HL-60 (cell line): ENCODE data around the gene POLE.

Experiments
- DNase-seq, 2 experiments: peaks; one replicate each; pipeline ENCODE4 v3.0.0-alpha.2; 2010 to 2020; ENCODE audit warnings: low read depth in 1 of 2, low spot score in 1 of 2
- H3K27ac ChIP-seq: fragments of 250-450 bp; sonication (Bioruptor Pico); replicated peaks from 2 replicates; pipeline ENCODE4 v1.5.1; 2020; ENCODE audit warnings: mild to moderate bottlenecking, moderate library complexity
- H3K27me3 ChIP-seq: fragments of 250-450 bp; sonication (Bioruptor Pico); 2 replicates; pipeline ENCODE4 v1.5.1; 2021; ENCODE audit warnings: mild to moderate bottlenecking, moderate library complexity; ENCODE audit not compliant: insufficient read depth, poor library complexity, severe bottlenecking
- H3K4me3 ChIP-seq: replicated peaks from 2 replicates; pipeline ENCODE4 v1.5.1; 2011; ENCODE audit warnings: mild to moderate bottlenecking, control low read depth, low read length; ENCODE audit not compliant: insufficient read depth
- CTCF ChIP-seq: IDR thresholded peaks from one replicate; pipeline ENCODE4 v1.5.1; 2011; ENCODE audit warnings: low read length, control low read depth, inconsistent platforms; ENCODE audit not compliant: insufficient read depth
- GABPA ChIP-seq: IDR thresholded peaks from 2 replicates; pipeline ENCODE4 v1.6.1; 2012; ENCODE audit warnings: low read depth
- POLR2AphosphoS5 ChIP-seq: IDR thresholded peaks from 2 replicates; pipeline ENCODE4 v1.6.1; 2012; ENCODE audit warnings: low read depth
- SPI1 ChIP-seq: IDR thresholded peaks from 2 replicates; pipeline ENCODE4 v1.6.1; 2012; ENCODE audit warnings: low read depth, mild to moderate bottlenecking, borderline replicate concordance
- TF ChIP-seq, protein P1 (sequence below): IDR thresholded peaks from 2 replicates; pipeline ENCODE4 v1.6.1; 2012; ENCODE audit warnings: low read depth; ENCODE audit not compliant: insufficient replicate concordance

POLE gene

GRCh38 chr12:132606927-132607326 is 80.2 kb downstream of the POLE start:
- TF ChIP-seq SPI1 (no peak), CTCF (no peak), POLR2AphosphoS5 (no peak), GABPA (no peak)
- TF ChIP-seq, protein P1, sequence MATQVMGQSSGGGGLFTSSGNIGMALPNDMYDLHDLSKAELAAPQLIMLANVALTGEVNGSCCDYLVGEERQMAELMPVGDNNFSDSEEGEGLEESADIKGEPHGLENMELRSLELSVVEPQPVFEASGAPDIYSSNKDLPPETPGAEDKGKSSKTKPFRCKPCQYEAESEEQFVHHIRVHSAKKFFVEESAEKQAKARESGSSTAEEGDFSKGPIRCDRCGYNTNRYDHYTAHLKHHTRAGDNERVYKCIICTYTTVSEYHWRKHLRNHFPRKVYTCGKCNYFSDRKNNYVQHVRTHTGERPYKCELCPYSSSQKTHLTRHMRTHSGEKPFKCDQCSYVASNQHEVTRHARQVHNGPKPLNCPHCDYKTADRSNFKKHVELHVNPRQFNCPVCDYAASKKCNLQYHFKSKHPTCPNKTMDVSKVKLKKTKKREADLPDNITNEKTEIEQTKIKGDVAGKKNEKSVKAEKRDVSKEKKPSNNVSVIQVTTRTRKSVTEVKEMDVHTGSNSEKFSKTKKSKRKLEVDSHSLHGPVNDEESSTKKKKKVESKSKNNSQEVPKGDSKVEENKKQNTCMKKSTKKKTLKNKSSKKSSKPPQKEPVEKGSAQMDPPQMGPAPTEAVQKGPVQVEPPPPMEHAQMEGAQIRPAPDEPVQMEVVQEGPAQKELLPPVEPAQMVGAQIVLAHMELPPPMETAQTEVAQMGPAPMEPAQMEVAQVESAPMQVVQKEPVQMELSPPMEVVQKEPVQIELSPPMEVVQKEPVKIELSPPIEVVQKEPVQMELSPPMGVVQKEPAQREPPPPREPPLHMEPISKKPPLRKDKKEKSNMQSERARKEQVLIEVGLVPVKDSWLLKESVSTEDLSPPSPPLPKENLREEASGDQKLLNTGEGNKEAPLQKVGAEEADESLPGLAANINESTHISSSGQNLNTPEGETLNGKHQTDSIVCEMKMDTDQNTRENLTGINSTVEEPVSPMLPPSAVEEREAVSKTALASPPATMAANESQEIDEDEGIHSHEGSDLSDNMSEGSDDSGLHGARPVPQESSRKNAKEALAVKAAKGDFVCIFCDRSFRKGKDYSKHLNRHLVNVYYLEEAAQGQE: no peak
- no peak overlapping the region for H3K27ac ChIP-seq
- H3K27me3 ChIP-seq: peaks cover 64% of the 10 kb centered on the region
- no peak for DNase-seq
- H3K4me3 ChIP-seq: no peak overlapping the region

- no peak for DNase-seq
- TF ChIP-seq, protein P1: no peak
- TF ChIP-seq GABPA (no peak), POLR2AphosphoS5 (no peak), SPI1 (no peak), CTCF (no peak)
- no peak overlapping the region for H3K27ac ChIP-seq
- peaks cover 66% of the 10 kb centered on the region for H3K27me3 ChIP-seq
- no peak overlapping the region for H3K4me3 ChIP-seq
Measured at GRCh38 chr12:132606466-132606865, 80.7 kb downstream of the POLE start.

- H3K27me3 ChIP-seq: peaks cover 72% of the 10 kb centered on the region
- no peak overlapping the region for H3K27ac ChIP-seq
- DNase-seq: no peak
- H3K4me3 ChIP-seq: no peak overlapping the region
- TF ChIP-seq SPI1 (no peak), CTCF (no peak), POLR2AphosphoS5 (no peak), GABPA (no peak)
- TF ChIP-seq, protein P1: no peak
Measured at GRCh38 chr12:132605892-132606291, 81.2 kb downstream of the POLE start.
